CD4-positive, alpha-beta T cell (primary cell): Measurements from ENCODE around the gene C2CD4D. TPM values are rescaled to one million over a fixed set of nuclear protein-coding genes. Genes with fewer than 3 reads are reported as not detected.

ENCODE experiments used
- ATAC-seq: fragments of 200-7000 bp; cut with Tn5 transposase; one replicate; pipeline ENCODE4 v1.10.0; 2022; ENCODE audit warnings: mild to moderate bottlenecking; ENCODE audit not compliant: poor library complexity
- CTCF ChIA-PET: fragments of 350-600 bp; sonication (Branson Sonifier 250); formaldehyde crosslinking; loops from one replicate; lab custom pipeline; 2021; ENCODE audit warnings: antibody characterized with exemption, inconsistent platforms; lab: Charles Lee
- POLR2A ChIA-PET: fragments of 350-600 bp; sonication (Branson Sonifier 250); formaldehyde crosslinking; loops from one replicate; lab custom pipeline; 2021; ENCODE audit warnings: antibody characterized with exemption, inconsistent platforms; lab: Charles Lee
- DNase-seq, 14 experiments: peaks; one replicate each; pipeline ENCODE4 v3.0.0-alpha.2; 2013 to 2020; ENCODE audit warnings: mixed read lengths in 2 of 14
- H3K27ac ChIP-seq, 2 donors: one replicate each; pipeline versions ENCODE4 v1.5.1 to v1.7.0; 2013; ENCODE audit warnings: low read length in 2 of 2, low read depth in 1 of 2, mild to moderate bottlenecking in 1 of 2
- H3K27me3 ChIP-seq, 2 experiments: 1 replicate in 1 of 2; 2 replicates in 1 of 2; pipeline versions ENCODE4 v1.6.1 to v1.7.0; 2013; ENCODE audit warnings: low read length in 2 of 2, control low read depth in 1 of 2, mild to moderate bottlenecking in 1 of 2, moderate library complexity in 1 of 2; ENCODE audit not compliant: insufficient read depth in 2 of 2, control insufficient read depth in 1 of 2
- H3K36me3 ChIP-seq: one replicate; pipeline ENCODE4 v1.6.1; 2013; ENCODE audit warnings: low read length, control low read depth; ENCODE audit not compliant: insufficient read depth
- H3K4me1 ChIP-seq: one replicate; pipeline ENCODE4 v1.6.1; 2013; ENCODE audit warnings: low read length, control low read depth; ENCODE audit not compliant: insufficient read depth
- H3K4me3 ChIP-seq: one replicate; pipeline ENCODE4 v1.5.1; 2013; ENCODE audit warnings: mild to moderate bottlenecking, low read length, moderate library complexity
- H3K9me3 ChIP-seq, 2 experiments: 1 replicate in 1 of 2; 2 replicates in 1 of 2; pipeline versions ENCODE4 v1.6.1 to v1.7.0; 2013; ENCODE audit warnings: low read length in 2 of 2, mild to moderate bottlenecking in 2 of 2, control low read depth in 1 of 2, moderate library complexity in 1 of 2; ENCODE audit not compliant: control insufficient read depth in 1 of 2, insufficient read depth in 1 of 2
- H3K27ac Mint-ChIP-seq: one replicate; pipeline ENCODE4 v1.8.0; 2020; ENCODE audit warnings: mixed read lengths
- H3K27me3 Mint-ChIP-seq: one replicate; pipeline ENCODE4 v1.8.0; 2021; ENCODE audit warnings: mixed read lengths
- H3K36me3 Mint-ChIP-seq: one replicate; pipeline ENCODE4 v1.8.0; 2021; ENCODE audit warnings: low read depth, mixed read lengths
- H3K4me1 Mint-ChIP-seq: one replicate; pipeline ENCODE4 v1.8.0; 2021; ENCODE audit warnings: low read depth, mixed read lengths
- H3K4me3 Mint-ChIP-seq: one replicate; pipeline ENCODE4 v1.8.0; 2020; ENCODE audit warnings: mild to moderate bottlenecking, mixed read lengths
- H3K9me3 Mint-ChIP-seq: one replicate; pipeline ENCODE4 v1.8.0; 2020; ENCODE audit warnings: mixed read lengths
- CTCF ChIP-seq: fragments of 200-600 bp; IDR thresholded peaks from one replicate; pipeline ENCODE4 v1.8.0; 2022; ENCODE audit warnings: antibody characterized with exemption, mild to moderate bottlenecking
- intact Hi-C, 2 experiments: fragments of 100-400 bp; cut with DNase I in 1 of 2; cut with micrococcal nuclease in 1 of 2; formaldehyde crosslinking; loops; one replicate each; pipeline versions ENCODE4 v1.15.1 to v1.9.0; 2023 to 2025; cut with DNase I, micrococcal nuclease
- total RNA-seq, 174 experiments: library from RNA in 2 of 174; stranded (reverse) in 2 of 174; gene quantifications; one replicate each; pipeline ENCODE4 v1.2.3 and lab custom pipeline; 2021 to 2026

Gene C2CD4D
- total RNA-seq, 2 experiments from 2014 or later, result 0.75 to 0.88 TPM

DNA sequence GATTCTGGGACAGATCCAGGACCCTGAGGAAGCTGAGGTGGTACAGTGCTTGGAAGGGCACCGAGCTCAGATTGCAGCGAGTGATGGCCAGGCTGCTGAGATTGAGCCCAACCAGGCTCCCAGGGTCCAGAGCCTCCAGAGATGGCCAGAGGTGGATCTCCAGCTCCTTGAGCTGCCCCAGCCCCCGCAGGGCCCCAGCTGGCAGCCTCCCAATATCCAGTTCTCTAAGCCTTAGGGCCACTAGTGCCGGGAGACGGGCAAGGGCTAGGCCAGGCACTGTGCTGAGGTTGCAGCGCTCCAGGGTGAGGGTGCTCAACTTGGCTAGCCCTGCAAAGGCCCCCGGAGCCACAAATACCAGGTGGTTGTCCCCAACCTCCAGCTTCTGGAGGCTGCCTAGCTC, 37.8 kb downstream of the C2CD4D start:
- Histone ChIP-seq H3K27me3 (no peaks in the 10 kb centered on the region), H3K4me1 (peaks cover 26% of the 10 kb centered on the region), H3K36me3 (no peaks in the 10 kb centered on the region), H3K9me3 (no peaks in the 10 kb centered on the region), H3K4me3 (no peak overlapping the region), H3K27ac (no peak overlapping the region)
- no peak for TF ChIP-seq CTCF
- DNase-seq (no peak), ATAC-seq (no peak)
- H3K36me3 Mint-ChIP-seq, result no peaks in the 10 kb centered on the region
- peaks cover 10% of the 10 kb centered on the region for H3K4me1 Mint-ChIP-seq
- ChIA-PET CTCF (no interaction called here), POLR2A (interaction anchor here (1.3 kb wide), 1 partner anchor 11 kb away, joined by 5 read pairs; the partner anchor contains the start of gene TDRKH)
- no peaks in the 10 kb centered on the region for H3K9me3 Mint-ChIP-seq
- intact Hi-C loops, result no loop called here
- H3K4me3 Mint-ChIP-seq, result no peak overlapping the region
- H3K27ac Mint-ChIP-seq, result no peak overlapping the region
- H3K27me3 Mint-ChIP-seq, result no peaks in the 10 kb centered on the region

GRCh38 chr1:151801310-151801820, 38.3 kb downstream of the C2CD4D start:
- H3K4me1 ChIP-seq, result peaks cover 26% of the 10 kb centered on the region
- no peaks in the 10 kb centered on the region for H3K9me3 ChIP-seq
- no peak overlapping the region for H3K27ac Mint-ChIP-seq
- DNase-seq (no peak), ATAC-seq (no peak)
- no peaks in the 10 kb centered on the region for H3K9me3 Mint-ChIP-seq
- no peak overlapping the region for H3K4me3 Mint-ChIP-seq
- H3K27ac ChIP-seq, result no peak overlapping the region
- peaks cover 10% of the 10 kb centered on the region for H3K4me1 Mint-ChIP-seq
- no peaks in the 10 kb centered on the region for H3K27me3 ChIP-seq
- intact Hi-C loops, result no loop called here
- no peak overlapping the region for H3K4me3 ChIP-seq
- H3K36me3 Mint-ChIP-seq, result no peaks in the 10 kb centered on the region
- POLR2A ChIA-PET, result interaction anchor here (1.3 kb wide), 1 partner anchor 11 kb away, joined by 5 read pairs; the partner anchor contains the start of gene TDRKH
- H3K27me3 Mint-ChIP-seq, result no peaks in the 10 kb centered on the region
- no peak for TF ChIP-seq CTCF
- CTCF ChIA-PET, result no interaction called here
- H3K36me3 ChIP-seq, result no peaks in the 10 kb centered on the region

DNA sequence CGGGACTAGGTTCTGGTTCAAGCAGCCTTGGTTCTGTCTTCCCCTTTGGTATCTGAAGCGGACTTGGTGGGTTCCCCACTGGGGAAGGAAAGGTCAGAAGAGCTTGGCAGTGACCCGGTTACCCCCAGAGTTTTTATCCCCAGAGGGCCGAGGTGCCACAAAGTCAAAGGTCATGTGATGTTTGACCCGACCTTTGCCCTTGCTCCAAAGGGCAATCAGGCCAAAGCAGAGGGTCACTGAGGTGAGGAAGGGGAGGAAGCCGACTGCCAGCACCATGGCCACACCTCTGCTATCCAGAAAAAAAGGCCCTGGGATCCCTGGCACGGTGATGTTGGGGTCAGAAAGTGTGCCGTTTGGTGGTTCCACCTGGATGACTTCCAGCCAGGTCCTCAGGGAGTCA, 38.8 kb downstream of the C2CD4D start:
- Histone ChIP-seq H3K9me3 (no peaks in the 10 kb centered on the region), H3K4me1 (peaks cover 26% of the 10 kb centered on the region), H3K27ac (no peak overlapping the region), H3K36me3 (no peaks in the 10 kb centered on the region), H3K27me3 (no peaks in the 10 kb centered on the region), H3K4me3 (no peak overlapping the region)
- H3K36me3 Mint-ChIP-seq, result no peaks in the 10 kb centered on the region
- intact Hi-C loops, result no loop called here
- DNase-seq, result no peak
- H3K4me3 Mint-ChIP-seq, result no peak overlapping the region
- ChIA-PET POLR2A (interaction anchor here (1.1 kb wide), 1 partner anchor 10 kb away, joined by 7 read pairs; the partner anchor contains the start of gene TDRKH), CTCF (no interaction called here)
- no peaks in the 10 kb centered on the region for H3K9me3 Mint-ChIP-seq
- H3K27ac Mint-ChIP-seq, result no peak overlapping the region
- H3K27me3 Mint-ChIP-seq, result no peaks in the 10 kb centered on the region
- no peak for ATAC-seq
- H3K4me1 Mint-ChIP-seq, result peaks cover 10% of the 10 kb centered on the region
- no peak for TF ChIP-seq CTCF
